Loucy (cell line): ENCODE data around the gene EARS2.

Experiments
- EZH2phosphoT487 ChIP-seq: fragments of 200-600 bp; IDR thresholded peaks from 2 replicates; pipeline ENCODE4 v1.6.1; 2018; ENCODE audit warnings: antibody characterized with exemption, mild to moderate bottlenecking, moderate library complexity, borderline replicate concordance
- TF ChIP-seq, protein P1 (sequence below): fragments of 200-600 bp; sonication (generic); conservative IDR thresholded peaks from 2 replicates; pipeline ENCODE4 v1.5.1; 2014; ENCODE audit warnings: mild to moderate bottlenecking, antibody characterized with exemption, low read length

- TF ChIP-seq, protein P1, sequence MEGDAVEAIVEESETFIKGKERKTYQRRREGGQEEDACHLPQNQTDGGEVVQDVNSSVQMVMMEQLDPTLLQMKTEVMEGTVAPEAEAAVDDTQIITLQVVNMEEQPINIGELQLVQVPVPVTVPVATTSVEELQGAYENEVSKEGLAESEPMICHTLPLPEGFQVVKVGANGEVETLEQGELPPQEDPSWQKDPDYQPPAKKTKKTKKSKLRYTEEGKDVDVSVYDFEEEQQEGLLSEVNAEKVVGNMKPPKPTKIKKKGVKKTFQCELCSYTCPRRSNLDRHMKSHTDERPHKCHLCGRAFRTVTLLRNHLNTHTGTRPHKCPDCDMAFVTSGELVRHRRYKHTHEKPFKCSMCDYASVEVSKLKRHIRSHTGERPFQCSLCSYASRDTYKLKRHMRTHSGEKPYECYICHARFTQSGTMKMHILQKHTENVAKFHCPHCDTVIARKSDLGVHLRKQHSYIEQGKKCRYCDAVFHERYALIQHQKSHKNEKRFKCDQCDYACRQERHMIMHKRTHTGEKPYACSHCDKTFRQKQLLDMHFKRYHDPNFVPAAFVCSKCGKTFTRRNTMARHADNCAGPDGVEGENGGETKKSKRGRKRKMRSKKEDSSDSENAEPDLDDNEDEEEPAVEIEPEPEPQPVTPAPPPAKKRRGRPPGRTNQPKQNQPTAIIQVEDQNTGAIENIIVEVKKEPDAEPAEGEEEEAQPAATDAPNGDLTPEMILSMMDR, result no peak
- TF ChIP-seq EZH2phosphoT487, result no peak
Observed at GRCh38 chr16:23521965-23522364, 35.2 kb downstream of the EARS2 start.
